OCI-LY3 (cell line): ENCODE measurements around the gene AFAP1.

Experiments used
- EZH2phosphoT487 ChIP-seq: fragments of 200-600 bp; shearing (Covaris generic); IDR thresholded peaks from 2 replicates; pipeline ENCODE4 v1.6.1; 2018; ENCODE audit warnings: antibody characterized with exemption, mixed run types, low read depth
- TF ChIP-seq, protein P1 (sequence below): fragments of 200-600, 300-600 bp; sonication (generic); IDR thresholded peaks from 2 replicates; pipeline ENCODE4 v1.5.1; 2014; ENCODE audit warnings: antibody characterized with exemption, low read length, low read depth

DNA sequence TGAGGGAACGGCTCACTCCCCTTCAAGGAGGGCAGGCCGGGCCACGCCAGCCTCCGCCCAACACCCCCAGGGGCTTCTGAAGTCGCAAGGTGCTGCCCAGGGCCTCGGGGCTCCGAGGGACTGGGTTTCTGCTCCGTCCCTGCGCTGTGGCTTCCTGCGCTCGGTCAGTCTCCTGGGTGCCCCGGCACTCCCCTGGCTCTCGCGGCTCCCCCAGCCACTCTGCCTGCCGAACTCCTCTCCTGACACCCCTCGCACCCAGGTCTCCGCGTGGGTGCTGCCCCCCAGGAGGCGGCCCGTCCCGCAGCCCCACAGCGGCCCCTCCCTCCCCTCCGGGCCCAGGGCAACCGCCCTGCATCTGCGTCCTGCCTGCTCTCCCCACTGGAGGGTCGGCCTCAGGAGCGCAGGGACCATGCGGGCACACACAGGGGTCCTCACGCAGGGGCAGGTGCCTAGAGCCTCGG lies 151.9 kb downstream of the AFAP1 start:
- TF ChIP-seq, protein P1, sequence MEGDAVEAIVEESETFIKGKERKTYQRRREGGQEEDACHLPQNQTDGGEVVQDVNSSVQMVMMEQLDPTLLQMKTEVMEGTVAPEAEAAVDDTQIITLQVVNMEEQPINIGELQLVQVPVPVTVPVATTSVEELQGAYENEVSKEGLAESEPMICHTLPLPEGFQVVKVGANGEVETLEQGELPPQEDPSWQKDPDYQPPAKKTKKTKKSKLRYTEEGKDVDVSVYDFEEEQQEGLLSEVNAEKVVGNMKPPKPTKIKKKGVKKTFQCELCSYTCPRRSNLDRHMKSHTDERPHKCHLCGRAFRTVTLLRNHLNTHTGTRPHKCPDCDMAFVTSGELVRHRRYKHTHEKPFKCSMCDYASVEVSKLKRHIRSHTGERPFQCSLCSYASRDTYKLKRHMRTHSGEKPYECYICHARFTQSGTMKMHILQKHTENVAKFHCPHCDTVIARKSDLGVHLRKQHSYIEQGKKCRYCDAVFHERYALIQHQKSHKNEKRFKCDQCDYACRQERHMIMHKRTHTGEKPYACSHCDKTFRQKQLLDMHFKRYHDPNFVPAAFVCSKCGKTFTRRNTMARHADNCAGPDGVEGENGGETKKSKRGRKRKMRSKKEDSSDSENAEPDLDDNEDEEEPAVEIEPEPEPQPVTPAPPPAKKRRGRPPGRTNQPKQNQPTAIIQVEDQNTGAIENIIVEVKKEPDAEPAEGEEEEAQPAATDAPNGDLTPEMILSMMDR: no peak
- TF ChIP-seq EZH2phosphoT487: no peak
